ENCODE measurements around the gene CARD19. TPM values are rescaled to one million over a fixed set of nuclear protein-coding genes. Genes with fewer than 3 reads are reported as not detected.

CARD19 gene
- total RNA-seq, 1 donor from 2014 or later: 15.6 TPM

DNA sequence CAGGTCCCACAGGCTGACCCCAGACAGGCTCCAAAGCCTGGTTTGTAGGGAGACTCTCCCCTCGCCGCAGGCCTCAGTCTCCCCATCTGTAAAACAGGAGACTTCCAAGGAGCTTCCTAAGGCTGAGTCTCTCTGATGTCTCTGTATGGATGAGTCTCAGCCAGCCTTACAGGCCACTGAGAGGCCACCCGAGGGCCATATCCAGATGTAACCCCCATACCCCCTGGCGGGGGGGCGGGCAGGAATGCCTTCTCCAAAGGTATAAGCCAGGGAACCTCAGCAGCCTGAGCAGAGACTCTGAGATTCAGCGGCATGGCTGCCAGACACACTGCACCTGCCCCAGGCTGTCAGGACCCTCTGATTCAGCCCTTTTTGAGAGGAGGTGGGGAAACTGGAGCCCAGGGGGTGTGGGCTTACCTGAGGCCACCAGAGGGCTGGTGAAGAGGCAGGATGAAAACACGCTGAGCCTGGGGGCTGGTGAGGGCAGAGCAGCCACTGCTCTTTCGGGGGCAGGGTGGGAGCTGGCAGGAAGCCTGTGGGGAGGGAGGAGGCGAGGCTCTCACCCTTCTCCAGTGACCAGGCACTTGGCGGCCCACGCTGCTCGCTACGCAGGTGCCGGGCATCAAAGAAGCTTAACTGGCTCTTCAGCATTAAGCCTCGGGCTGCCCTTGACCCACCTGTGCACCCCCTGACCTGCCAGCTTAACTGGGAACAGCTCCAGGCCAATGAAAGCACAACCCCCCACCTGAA is 43.1 kb upstream of the CARD19 start:
- DNase-seq (no peak), ATAC-seq (ENCODE audit: low read depth) (no peak)
- Mint-ChIP-seq H3K9me3 (no peaks in the 10 kb centered on the region), H3K4me3 (no peak overlapping the region), H3K4me1 (peaks cover 16% of the 10 kb centered on the region), H3K27ac (no peak overlapping the region), H3K36me3 (ENCODE audit: low read depth) (no peaks in the 10 kb centered on the region), H3K27me3 (no peaks in the 10 kb centered on the region)
- TF ChIP-seq, protein P1, sequence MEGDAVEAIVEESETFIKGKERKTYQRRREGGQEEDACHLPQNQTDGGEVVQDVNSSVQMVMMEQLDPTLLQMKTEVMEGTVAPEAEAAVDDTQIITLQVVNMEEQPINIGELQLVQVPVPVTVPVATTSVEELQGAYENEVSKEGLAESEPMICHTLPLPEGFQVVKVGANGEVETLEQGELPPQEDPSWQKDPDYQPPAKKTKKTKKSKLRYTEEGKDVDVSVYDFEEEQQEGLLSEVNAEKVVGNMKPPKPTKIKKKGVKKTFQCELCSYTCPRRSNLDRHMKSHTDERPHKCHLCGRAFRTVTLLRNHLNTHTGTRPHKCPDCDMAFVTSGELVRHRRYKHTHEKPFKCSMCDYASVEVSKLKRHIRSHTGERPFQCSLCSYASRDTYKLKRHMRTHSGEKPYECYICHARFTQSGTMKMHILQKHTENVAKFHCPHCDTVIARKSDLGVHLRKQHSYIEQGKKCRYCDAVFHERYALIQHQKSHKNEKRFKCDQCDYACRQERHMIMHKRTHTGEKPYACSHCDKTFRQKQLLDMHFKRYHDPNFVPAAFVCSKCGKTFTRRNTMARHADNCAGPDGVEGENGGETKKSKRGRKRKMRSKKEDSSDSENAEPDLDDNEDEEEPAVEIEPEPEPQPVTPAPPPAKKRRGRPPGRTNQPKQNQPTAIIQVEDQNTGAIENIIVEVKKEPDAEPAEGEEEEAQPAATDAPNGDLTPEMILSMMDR (IDR thresholded peaks at IDR 0.05): no peak
- intact Hi-C loops (cut with micrococcal nuclease): no loop called here
- POLR2A ChIA-PET: interaction anchor here (1.4 kb wide), 1 partner anchor 11 kb away, joined by 4 read pairs; no protein-coding TSS in a partner anchor
- CTCF ChIA-PET: no interaction called here

DNA sequence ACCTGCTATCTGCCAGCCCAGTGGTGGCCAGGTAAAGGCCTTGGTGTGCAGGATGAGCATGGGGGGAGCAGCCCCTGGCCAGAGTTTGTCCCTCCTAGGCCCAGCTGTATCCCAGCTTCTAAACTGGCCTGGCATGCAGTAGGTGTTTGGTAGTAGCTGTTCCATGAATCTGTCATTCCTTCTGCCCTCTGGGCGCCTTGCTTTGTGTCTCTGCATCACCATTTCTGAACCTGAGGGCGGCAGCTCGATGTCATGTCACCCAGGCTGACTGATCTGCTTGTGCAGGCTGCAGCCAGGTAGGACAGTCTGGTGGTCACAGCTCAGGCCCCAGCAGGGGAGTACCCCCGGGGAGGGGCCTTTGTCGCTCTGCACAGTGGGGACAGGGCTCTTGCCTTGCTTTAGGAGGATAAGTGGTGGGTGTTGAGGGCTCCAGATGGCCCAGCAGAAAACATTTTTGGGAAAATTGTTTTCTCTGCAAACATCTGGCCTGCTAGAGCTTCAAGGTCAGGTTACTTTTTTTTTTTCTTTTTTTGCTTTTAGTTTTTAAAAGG is 42.2 kb upstream of the CARD19 start:
- peaks cover 19% of the 10 kb centered on the region for H3K4me1 Mint-ChIP-seq
- H3K4me3 Mint-ChIP-seq: no peak overlapping the region
- H3K27ac Mint-ChIP-seq: no peak overlapping the region
- CTCF ChIA-PET: no interaction called here
- H3K9me3 Mint-ChIP-seq: no peaks in the 10 kb centered on the region
- ATAC-seq (ENCODE audit: low read depth): no peak
- TF ChIP-seq, protein P1 (IDR thresholded peaks at IDR 0.05): no peak
- no peak for DNase-seq
- intact Hi-C loops (cut with micrococcal nuclease): no loop called here
- POLR2A ChIA-PET: interaction anchor here (0.7 to 1.4 kb wide), 2 partner anchors 10 to 39 kb away, joined by 4 to 5 read pairs; no protein-coding TSS in a partner anchor
- H3K27me3 Mint-ChIP-seq: no peaks in the 10 kb centered on the region
- H3K36me3 Mint-ChIP-seq (ENCODE audit: low read depth): no peaks in the 10 kb centered on the region

DNA sequence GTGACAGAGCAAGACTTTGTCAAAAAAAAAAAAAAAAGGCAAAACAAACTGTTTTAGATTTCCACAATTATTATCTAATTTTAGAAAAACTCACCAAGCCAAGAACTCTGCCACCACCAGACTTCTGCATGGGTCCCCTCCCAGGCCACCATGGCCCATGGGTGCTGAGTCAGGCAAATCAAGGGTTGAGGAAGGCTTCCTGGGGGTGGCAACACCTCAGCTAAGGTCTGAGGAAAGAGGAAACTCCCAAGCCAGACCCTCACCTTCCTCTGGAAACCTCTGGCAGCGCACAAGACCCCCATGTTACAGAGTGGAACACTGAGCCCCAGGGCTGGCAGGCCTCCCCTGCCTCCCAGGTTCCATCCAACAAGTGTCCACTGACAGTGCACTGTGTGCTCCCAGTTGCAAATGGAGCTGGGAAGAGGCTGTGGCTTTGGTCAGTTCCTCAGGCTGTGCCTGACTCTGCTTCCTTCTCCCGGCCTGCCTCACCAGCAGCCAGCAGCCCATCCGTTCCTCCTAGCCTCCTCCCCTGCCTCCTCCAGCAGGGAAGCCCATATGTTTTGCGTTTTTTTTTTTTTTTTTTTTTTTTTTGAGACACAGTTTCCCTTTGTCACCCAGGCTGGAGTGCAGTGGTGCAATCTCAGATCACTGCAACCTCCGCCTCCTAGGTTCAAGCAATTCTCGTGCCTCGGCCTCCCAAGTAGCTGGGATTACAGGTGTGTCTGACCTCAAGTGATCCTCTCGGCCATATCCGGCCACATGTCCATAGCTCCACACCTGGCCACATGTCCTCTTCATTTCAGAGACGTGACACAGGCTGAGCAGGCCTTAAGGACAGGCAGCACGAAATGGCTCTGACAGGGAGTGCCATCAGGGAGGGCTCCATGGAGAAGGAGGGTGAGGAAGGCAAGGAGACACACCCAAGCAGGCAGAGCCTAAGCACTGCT is 41.0 kb upstream of the CARD19 start:
- Mint-ChIP-seq H3K36me3 (ENCODE audit: low read depth) (no peaks in the 10 kb centered on the region), H3K4me3 (no peak overlapping the region), H3K27me3 (no peaks in the 10 kb centered on the region), H3K27ac (peak overlapping the region; percentile 60), H3K4me1 (peaks cover 28% of the 10 kb centered on the region), H3K9me3 (no peaks in the 10 kb centered on the region)
- POLR2A ChIA-PET: interaction anchor here (0.7 to 0.9 kb wide), 3 partner anchors 17 to 38 kb away, joined by 3 to 5 read pairs (median 3); no protein-coding TSS in a partner anchor
- TF ChIP-seq, protein P1 (IDR thresholded peaks at IDR 0.05): no peak
- intact Hi-C loops (cut with micrococcal nuclease): no loop called here
- CTCF ChIA-PET: no interaction called here
- no peak for ATAC-seq (ENCODE audit: low read depth)
- no peak for DNase-seq

DNA sequence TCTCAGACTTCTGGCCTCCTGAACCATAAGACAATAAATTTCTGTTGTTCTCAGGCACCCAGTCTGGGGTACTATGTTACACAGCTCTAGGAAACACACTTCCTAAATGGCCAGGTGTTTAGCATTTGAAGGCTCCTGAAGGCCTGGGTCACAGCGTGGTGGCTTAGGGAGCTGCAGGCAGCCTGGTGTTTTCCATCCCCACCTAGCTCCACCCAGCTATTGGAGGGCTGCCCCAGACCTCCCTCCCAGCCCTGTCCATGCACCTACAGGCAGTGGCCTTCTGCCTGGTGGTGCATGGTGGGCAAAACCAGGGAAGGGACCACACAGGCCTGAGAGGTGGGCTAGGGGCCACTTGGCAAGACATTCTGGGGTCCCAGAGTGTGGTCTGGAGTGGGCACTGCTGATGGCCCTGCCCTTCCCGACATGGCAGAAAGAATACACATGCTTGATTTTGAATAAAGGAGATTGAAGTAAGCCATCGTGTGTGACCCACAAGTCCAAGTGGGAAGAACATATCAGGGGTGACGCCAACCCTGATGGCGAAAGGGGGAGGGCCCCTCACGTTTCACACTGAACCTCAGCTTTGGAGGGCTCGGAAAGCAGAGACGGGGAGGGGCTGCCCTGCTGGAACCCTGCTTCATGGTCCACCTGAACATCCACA is 38.8 kb upstream of the CARD19 start:
- H3K27ac Mint-ChIP-seq: peak overlapping the region; percentile 88
- TF ChIP-seq, protein P1 (IDR thresholded peaks at IDR 0.05): no peak
- DNase-seq: no peak
- H3K4me1 Mint-ChIP-seq: peaks cover 50% of the 10 kb centered on the region
- no peak for ATAC-seq (ENCODE audit: low read depth)
- POLR2A ChIA-PET: interaction anchor here (5.1 kb wide), 1 partner anchor 39 kb away, joined by 41 read pairs; the partner anchor contains the start of gene CARD19
- no peaks in the 10 kb centered on the region for H3K36me3 Mint-ChIP-seq (ENCODE audit: low read depth)
- H3K27me3 Mint-ChIP-seq: no peaks in the 10 kb centered on the region
- CTCF ChIA-PET: interaction anchor here (1.1 kb wide), 1 partner anchor 54 kb away, joined by 3 read pairs; no protein-coding TSS in a partner anchor
- H3K9me3 Mint-ChIP-seq: no peaks in the 10 kb centered on the region
- intact Hi-C loops (cut with micrococcal nuclease): no loop called here
- peak overlapping the region; percentile 56 for H3K4me3 Mint-ChIP-seq
